ENCODE results near the gene SPP1.

GRCh38 chr4:88014386-88014905 is 38.9 kb downstream of the SPP1 start:
- TF ChIP-seq EZH2 (IDR thresholded peaks at IDR 0.05; ENCODE audit: borderline replicate concordance, low read length) (no peak), CTCF (conservative IDR thresholded peaks at IDR 0.05 in 1 of 2, IDR thresholded peaks at IDR 0.05 in 1 of 2; ENCODE audit: extremely low read depth in 1 of 2, insufficient read depth in 1 of 2, low read depth in 1 of 2, low read length in 2 of 2) (no peak)
